Psoas muscle (tissue), 8 donors: ENCODE results near the gene RPS10. TPM values are rescaled to one million over a fixed set of nuclear protein-coding genes. Genes with fewer than 3 reads are reported as not detected.

ENCODE experiments used
- ATAC-seq, 4 donors: fragments of 200-7000 bp; cut with Tn5 transposase; one replicate each; pipeline ENCODE4 v1.9.1; 2020; ENCODE audit warnings: moderate library complexity in 3 of 4, mild to moderate bottlenecking in 2 of 4
- DNase-seq, 2 donors: peaks; one replicate each; pipeline ENCODE4 v3.0.0-alpha.2; 2020
- H3K27ac ChIP-seq: fragments of 200-600 bp; one replicate; pipeline ENCODE4 v1.8.0; 2022
- H3K27me3 ChIP-seq, 3 donors: fragments of 200-600 bp in 1 of 3; one replicate each; pipeline versions ENCODE4 v1.6.1 to v1.8.0; 2013 to 2022; ENCODE audit warnings: low read length in 2 of 3, mild to moderate bottlenecking in 2 of 3, moderate library complexity in 1 of 3; ENCODE audit not compliant: insufficient read depth in 3 of 3
- H3K36me3 ChIP-seq, 2 donors: fragments of 200-600 bp in 1 of 2; one replicate each; pipeline versions ENCODE4 v1.6.1 to v1.8.0; 2013 to 2022; ENCODE audit warnings: low read depth in 1 of 2, mild to moderate bottlenecking in 1 of 2, moderate library complexity in 1 of 2; ENCODE audit not compliant: insufficient read depth in 1 of 2
- H3K4me1 ChIP-seq: fragments of 200-600 bp; one replicate; pipeline ENCODE4 v1.8.0; 2022
- H3K4me3 ChIP-seq: fragments of 200-600 bp; one replicate; pipeline ENCODE4 v1.8.0; 2022; ENCODE audit warnings: mild to moderate bottlenecking
- H3K9me3 ChIP-seq: fragments of 200-600 bp; one replicate; pipeline ENCODE4 v1.8.0; 2022
- CTCF ChIP-seq: fragments of 200-600 bp; IDR thresholded peaks from one replicate; pipeline ENCODE4 v1.8.0; 2022; ENCODE audit warnings: antibody characterized with exemption
- WGBS, 3 donors: extraction: QIAGEN DNeasy Blood & Tissue Kit; methylation state at CpG; one replicate each; pipeline versions ENCODE4 v1.1.6 to v1.1.7; 2013; 5-methylcytosine and 5-hydroxymethylcytosine counted together
- intact Hi-C, 2 donors: fragments of 100-400 bp; cut with DNase I; formaldehyde crosslinking; loops; one replicate each; pipeline versions ENCODE4 v1.11.0 to v1.14.2; 2022
- polyA plus RNA-seq, 3 donors: library from polyadenylated mRNA; stranded (reverse); fragments of 200-250 nt; gene quantifications; one replicate each; pipeline ENCODE4 v1.2.3, GENCODE V29; 2013
- total RNA-seq, 4 donors: library from RNA; stranded (reverse); fragmentation: NEBNext Ultra II Directional in 2 of 4; extraction: Animal tissue kit (Norgen Biotek cat#: 25700) in 2 of 4; gene quantifications; one replicate each; pipeline versions ENCODE4 v1.2.1 to v1.2.4, GENCODE V29; 2021 to 2023
- donor health status: healthy with polysubstance abuse.
- donor health status: DM: no; HTN: no; CAD: no; lungs with moderate emphysema.
- donor health status: Bipolar disorder and iron deficiency.
- donor health status: healthy.
- donor health status: DM: yes; HTN: yes; CAD: no.
- donor health status: DM: no; HTN: no; CAD: no.
- donor health status: DM: no; HTN: no; CAD: no.
- donor health status: DM: yes; HTN: yes; CAD: no.

RPS10 gene
- total and polyA plus RNA-seq, 7 donors: 601 to 2,522 (median 836) TPM

- 14 to 21% (median 16%) methylated on average over 14 of the region's 14 CpGs for WGBS, 3 donors
- TF ChIP-seq CTCF: no peak
- DNase-seq (peak; percentile 55 to 73), ATAC-seq (peak; percentile 51 to 72 (median 66))
- intact Hi-C loops: loop anchor here in 1 of 2 donors (5.0 kb wide), 2 partner anchors 64 to 94 kb away; no protein-coding TSS in a partner anchor
- peaks cover under 1% of the 10 kb centered on the region for H3K9me3 ChIP-seq
- H3K4me3 ChIP-seq: peak overlapping the region; percentile 76
- peaks cover 64% of the 10 kb centered on the region for H3K4me1 ChIP-seq
- H3K27me3 ChIP-seq: no peaks in the 10 kb centered on the region
- peak overlapping the region; percentile 98 for H3K27ac ChIP-seq
- H3K36me3 ChIP-seq: no peaks in the 10 kb centered on the region
Observed at GRCh38 chr6:34390531-34391472, 35.1 kb downstream of the RPS10 start.

- WGBS, 3 donors: 66 to 79% (median 67%) methylated on average over 3 of the region's 3 CpGs
- no peak for ATAC-seq
Observed at GRCh38 chr6:34389034-34389433, 36.8 kb downstream of the RPS10 start.

GRCh38 chr6:34388421-34388820, 37.4 kb downstream of the RPS10 start:
- H3K36me3 ChIP-seq: no peaks in the 10 kb centered on the region
- intact Hi-C loops: no loop called here
- peak overlapping the region; percentile 23 for H3K27ac ChIP-seq
- WGBS, 3 donors: 46 to 55% (median 52%) methylated on average over 3 of the region's 3 CpGs
- TF ChIP-seq CTCF: no peak
- no peak for DNase-seq
- H3K9me3 ChIP-seq: no peaks in the 10 kb centered on the region
- H3K4me1 ChIP-seq: peaks cover 73% of the 10 kb centered on the region
- ATAC-seq: no peak
- no peaks in the 10 kb centered on the region for H3K27me3 ChIP-seq
- no peak overlapping the region for H3K4me3 ChIP-seq

More at GRCh38 chr6:34389034-34389433, 36.8 kb downstream of the RPS10 start:
- peak overlapping the region; percentile 2 for H3K4me3 ChIP-seq
- no peak for TF ChIP-seq CTCF
- H3K27me3 ChIP-seq: no peaks in the 10 kb centered on the region
- DNase-seq: no peak
- H3K4me1 ChIP-seq: peaks cover 73% of the 10 kb centered on the region
- peak overlapping the region; percentile 43 for H3K27ac ChIP-seq
- intact Hi-C loops: no loop called here
- H3K9me3 ChIP-seq: no peaks in the 10 kb centered on the region
- no peaks in the 10 kb centered on the region for H3K36me3 ChIP-seq

DNA sequence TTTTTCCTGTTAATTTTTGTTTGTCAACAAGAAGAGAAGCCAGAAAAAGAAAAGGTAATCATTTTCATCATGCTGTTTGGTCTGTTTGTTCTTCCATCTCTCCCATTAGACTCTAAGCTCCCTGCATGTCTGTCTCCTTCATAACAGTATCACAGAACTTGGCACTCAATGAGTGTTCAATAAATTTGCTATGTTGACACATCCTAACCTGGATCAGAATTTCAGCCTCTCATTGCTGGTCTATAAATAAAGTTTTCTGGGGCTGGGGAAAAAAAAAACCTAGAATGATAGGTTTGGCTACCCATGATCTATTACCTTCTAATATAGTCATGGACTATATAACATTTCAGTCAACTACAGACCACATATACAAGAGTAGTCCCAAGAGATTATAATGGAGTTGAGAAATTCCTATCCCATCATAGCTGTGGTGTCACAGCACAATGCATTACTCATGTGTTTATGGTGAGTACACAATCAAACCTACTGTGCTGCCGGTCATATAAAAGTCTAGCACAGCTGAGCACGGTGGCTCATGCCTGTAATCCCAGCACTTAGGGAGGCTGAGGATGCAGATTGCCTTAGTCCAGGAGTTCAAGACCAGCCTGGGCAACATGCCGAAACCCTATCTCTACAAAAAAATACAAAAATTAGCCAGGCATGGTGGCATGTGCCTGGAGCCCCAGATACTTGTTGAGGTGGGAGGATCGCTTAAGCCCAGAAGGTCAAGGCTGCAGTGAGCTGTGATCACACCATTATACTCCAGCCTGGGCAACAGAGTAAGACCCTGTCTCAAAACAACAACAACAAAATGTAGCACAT, 39.3 kb downstream of the RPS10 start:
- intact Hi-C loops: no loop called here
- 53 to 66% (median 57%) methylated on average over 4 of the region's 4 CpGs for WGBS, 3 donors
- ATAC-seq (peak; percentile 67 to 79 (median 68)), DNase-seq (no peak)
- Histone ChIP-seq H3K9me3 (no peaks in the 10 kb centered on the region), H3K4me1 (peaks cover 71% of the 10 kb centered on the region), H3K36me3 (no peaks in the 10 kb centered on the region), H3K27me3 (no peaks in the 10 kb centered on the region), H3K27ac (peak overlapping the region; percentile 78), H3K4me3 (no peak overlapping the region)
- no peak for TF ChIP-seq CTCF
